ENCODE data around the gene MYO3B. TPM values are rescaled to one million over a fixed set of nuclear protein-coding genes. Genes with fewer than 3 reads are reported as not detected.
"Not testable (repeated sequence)": the region's sequence is repeated elsewhere in the genome, so short reads cannot be mapped to it uniquely, and the experiment has no call there.

MYO3B gene
- total RNA-seq, 1 donor: 0.21 TPM

- no peaks in the 10 kb centered on the region for H3K4me1 ChIP-seq (ENCODE audit: insufficient read depth, low read length)
These were observed 432.7 kb downstream of the MYO3B start for GRCh38 chr2:170610615-170611014.

GRCh38 chr2:170618948-170619347 lies 441.0 kb downstream of the MYO3B start:
- H3K9me3 ChIP-seq (ENCODE audit: low read depth, low read length); H3K4me3 ChIP-seq (ENCODE audit: low read length); H3K4me1 ChIP-seq (ENCODE audit: insufficient read depth, low read length); H3K27me3 ChIP-seq (ENCODE audit: insufficient read depth, low read length): not testable (repeated sequence)

More at GRCh38 chr2:170610615-170611014, 432.7 kb downstream of the MYO3B start:
- Histone ChIP-seq H3K4me3 (ENCODE audit: low read length) (no peak overlapping the region), H3K9me3 (ENCODE audit: low read depth, low read length) (no peaks in the 10 kb centered on the region), H3K27me3 (ENCODE audit: insufficient read depth, low read length) (no peaks in the 10 kb centered on the region)

GRCh38 chr2:170635094-170635493 lies 457.1 kb downstream of the MYO3B start:
- not testable (repeated sequence) for H3K27me3 ChIP-seq (ENCODE audit: insufficient read depth, low read length); H3K4me1 ChIP-seq (ENCODE audit: insufficient read depth, low read length); H3K9me3 ChIP-seq (ENCODE audit: low read depth, low read length); H3K4me3 ChIP-seq (ENCODE audit: low read length)

- H3K27me3 ChIP-seq (ENCODE audit: insufficient read depth, low read length): no peaks in the 10 kb centered on the region
- H3K9me3 ChIP-seq (ENCODE audit: low read depth, low read length): no peaks in the 10 kb centered on the region
- no peak overlapping the region for H3K4me3 ChIP-seq (ENCODE audit: low read length)
- H3K4me1 ChIP-seq (ENCODE audit: insufficient read depth, low read length): no peaks in the 10 kb centered on the region
These were observed 461.7 kb downstream of the MYO3B start for GRCh38 chr2:170639635-170640034.

DNA sequence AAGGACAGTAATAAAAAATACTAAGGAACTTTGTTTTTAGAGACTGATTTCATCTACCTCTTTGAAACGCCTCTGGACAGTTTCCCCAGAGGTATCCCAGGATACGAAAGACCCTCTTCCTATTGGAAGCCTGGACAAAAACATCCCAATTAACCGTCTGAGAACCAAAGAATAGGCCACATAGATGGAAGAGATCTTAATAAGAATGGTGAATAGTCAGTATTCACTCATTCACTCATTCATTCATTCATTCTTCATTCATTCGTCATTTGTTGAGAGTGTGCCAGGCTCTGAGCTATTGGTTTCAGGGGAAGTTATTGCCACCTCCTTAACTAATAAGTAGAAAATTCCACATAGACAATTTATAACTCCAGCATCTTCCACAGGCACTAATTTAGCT lies 464.0 kb downstream of the MYO3B start:
- Histone ChIP-seq H3K4me1 (ENCODE audit: insufficient read depth, low read length) (no peaks in the 10 kb centered on the region), H3K4me3 (ENCODE audit: low read length) (no peak overlapping the region), H3K9me3 (ENCODE audit: low read depth, low read length) (no peaks in the 10 kb centered on the region), H3K27me3 (ENCODE audit: insufficient read depth, low read length) (no peaks in the 10 kb centered on the region)

- Histone ChIP-seq H3K4me3 (ENCODE audit: low read length) (no peak overlapping the region), H3K4me1 (ENCODE audit: insufficient read depth, low read length) (no peaks in the 10 kb centered on the region), H3K27me3 (ENCODE audit: insufficient read depth, low read length) (no peaks in the 10 kb centered on the region), H3K9me3 (ENCODE audit: low read depth, low read length) (no peaks in the 10 kb centered on the region)
These were observed 465.4 kb downstream of the MYO3B start for GRCh38 chr2:170643346-170643745.

GRCh38 chr2:170647741-170648436 lies 469.9 kb downstream of the MYO3B start:
- Histone ChIP-seq H3K9me3 (ENCODE audit: low read depth, low read length) (no peaks in the 10 kb centered on the region), H3K4me1 (ENCODE audit: insufficient read depth, low read length) (no peaks in the 10 kb centered on the region), H3K27me3 (ENCODE audit: insufficient read depth, low read length) (no peaks in the 10 kb centered on the region), H3K4me3 (ENCODE audit: low read length) (no peak overlapping the region)

GRCh38 chr2:170651624-170652325 lies 473.8 kb downstream of the MYO3B start:
- no peaks in the 10 kb centered on the region for H3K27me3 ChIP-seq (ENCODE audit: insufficient read depth, low read length)
- no peak overlapping the region for H3K4me3 ChIP-seq (ENCODE audit: low read length)
- no peaks in the 10 kb centered on the region for H3K4me1 ChIP-seq (ENCODE audit: insufficient read depth, low read length)
- H3K9me3 ChIP-seq (ENCODE audit: low read depth, low read length): no peaks in the 10 kb centered on the region

DNA sequence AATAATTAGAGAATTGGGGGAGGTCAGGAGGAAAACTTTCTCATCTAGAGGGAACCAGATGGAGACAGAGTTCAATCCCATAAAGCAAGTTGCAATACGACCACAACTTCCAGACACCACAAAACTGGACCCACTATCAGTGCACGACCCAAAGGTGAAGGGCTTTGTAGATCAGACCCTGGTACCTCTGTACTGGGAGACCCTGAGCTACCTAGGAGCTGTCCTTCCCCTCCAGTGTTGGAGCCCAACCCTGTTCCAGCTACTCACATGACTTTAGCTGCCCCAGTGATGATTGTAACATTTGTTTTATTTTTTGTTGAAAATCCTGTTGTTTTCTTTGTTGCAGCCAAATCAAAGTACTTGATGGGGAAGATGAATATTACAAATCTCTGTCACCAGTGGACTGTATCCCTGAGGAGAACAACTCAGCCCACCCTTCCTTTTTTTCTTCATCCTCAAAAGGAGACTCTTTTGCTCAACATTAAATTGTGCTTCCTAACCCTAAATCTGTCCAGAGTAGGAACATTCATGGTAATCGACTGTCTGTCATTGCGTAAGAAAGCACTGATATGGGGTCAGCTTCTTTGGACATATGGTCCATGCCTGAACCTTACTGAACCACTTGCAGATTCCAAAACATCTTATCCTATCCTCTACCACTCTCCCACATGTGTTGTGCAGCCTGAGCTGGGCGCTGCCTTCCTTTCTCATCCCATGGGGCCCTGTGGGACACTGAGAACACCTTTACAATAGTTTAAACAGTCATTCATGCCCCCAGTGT lies 474.9 kb downstream of the MYO3B start:
- Histone ChIP-seq H3K4me1 (ENCODE audit: insufficient read depth, low read length) (no peaks in the 10 kb centered on the region), H3K9me3 (ENCODE audit: low read depth, low read length) (no peaks in the 10 kb centered on the region)

GRCh38 chr2:170656669-170657068 lies 478.7 kb downstream of the MYO3B start:
- Histone ChIP-seq H3K4me1 (ENCODE audit: insufficient read depth, low read length) (no peaks in the 10 kb centered on the region), H3K9me3 (ENCODE audit: low read depth, low read length) (no peaks in the 10 kb centered on the region), H3K27me3 (ENCODE audit: insufficient read depth, low read length) (no peaks in the 10 kb centered on the region), H3K4me3 (ENCODE audit: low read length) (no peak overlapping the region)

More for the DNA sequence above, 474.9 kb downstream of the MYO3B start:
- Histone ChIP-seq H3K27me3 (ENCODE audit: insufficient read depth, low read length) (no peaks in the 10 kb centered on the region), H3K4me3 (ENCODE audit: low read length) (no peak overlapping the region)

DNA sequence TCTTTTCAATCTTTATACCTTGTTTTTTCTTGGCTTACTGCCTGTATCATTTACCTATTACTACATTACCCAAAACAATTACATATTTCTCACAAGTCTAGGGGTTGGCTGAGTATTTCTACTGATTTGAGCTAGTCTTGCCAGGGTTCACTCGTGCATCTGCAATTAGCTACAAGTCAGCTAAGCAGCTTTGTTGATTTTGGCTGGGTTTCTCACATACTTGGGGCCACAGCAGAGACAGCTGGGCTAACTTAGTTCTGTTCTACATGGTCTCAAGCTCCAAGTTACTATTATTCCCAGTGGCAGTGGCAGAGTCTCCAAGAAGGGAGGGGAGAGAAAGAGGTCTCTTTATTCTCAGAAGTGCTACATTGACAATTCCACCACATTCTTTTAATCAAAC lies 482.5 kb downstream of the MYO3B start:
- Histone ChIP-seq H3K4me1 (ENCODE audit: insufficient read depth, low read length) (no peaks in the 10 kb centered on the region), H3K4me3 (ENCODE audit: low read length) (no peak overlapping the region), H3K9me3 (ENCODE audit: low read depth, low read length) (no peaks in the 10 kb centered on the region), H3K27me3 (ENCODE audit: insufficient read depth, low read length) (no peaks in the 10 kb centered on the region)

DNA sequence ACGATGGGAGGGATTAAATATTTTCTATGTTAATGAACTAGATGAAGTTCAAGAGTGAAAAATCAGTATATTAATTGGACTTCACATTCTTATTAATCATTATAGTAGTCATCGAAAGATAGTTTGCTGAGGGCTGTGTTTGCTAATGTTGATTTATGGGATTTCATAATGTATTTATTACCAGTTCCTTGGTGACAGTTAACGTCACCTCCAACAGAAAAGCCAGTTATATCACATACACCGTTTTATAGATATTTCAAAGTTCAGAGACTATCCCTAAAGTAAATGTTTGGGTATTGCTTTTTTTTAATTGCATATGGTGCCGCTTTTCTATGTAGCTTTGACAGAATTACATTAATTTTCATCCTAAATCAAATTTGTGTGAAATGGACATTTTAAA lies 487.8 kb downstream of the MYO3B start:
- no peaks in the 10 kb centered on the region for H3K4me1 ChIP-seq (ENCODE audit: insufficient read depth, low read length)

GRCh38 chr2:170669909-170670308 lies 492.0 kb downstream of the MYO3B start:
- Histone ChIP-seq H3K27me3 (ENCODE audit: insufficient read depth, low read length) (no peaks in the 10 kb centered on the region), H3K9me3 (ENCODE audit: low read depth, low read length) (no peaks in the 10 kb centered on the region), H3K4me3 (ENCODE audit: low read length) (no peak overlapping the region), H3K4me1 (ENCODE audit: insufficient read depth, low read length) (no peaks in the 10 kb centered on the region)

More for the DNA sequence above, 487.8 kb downstream of the MYO3B start:
- Histone ChIP-seq H3K4me3 (ENCODE audit: low read length) (no peak overlapping the region), H3K9me3 (ENCODE audit: low read depth, low read length) (no peaks in the 10 kb centered on the region), H3K27me3 (ENCODE audit: insufficient read depth, low read length) (no peaks in the 10 kb centered on the region)

- Histone ChIP-seq H3K4me1 (ENCODE audit: insufficient read depth, low read length) (no peaks in the 10 kb centered on the region), H3K27me3 (ENCODE audit: insufficient read depth, low read length) (no peaks in the 10 kb centered on the region), H3K4me3 (ENCODE audit: low read length) (no peak overlapping the region), H3K9me3 (ENCODE audit: low read depth, low read length) (no peaks in the 10 kb centered on the region)
These were observed 492.7 kb downstream of the MYO3B start for GRCh38 chr2:170670651-170671050.

DNA sequence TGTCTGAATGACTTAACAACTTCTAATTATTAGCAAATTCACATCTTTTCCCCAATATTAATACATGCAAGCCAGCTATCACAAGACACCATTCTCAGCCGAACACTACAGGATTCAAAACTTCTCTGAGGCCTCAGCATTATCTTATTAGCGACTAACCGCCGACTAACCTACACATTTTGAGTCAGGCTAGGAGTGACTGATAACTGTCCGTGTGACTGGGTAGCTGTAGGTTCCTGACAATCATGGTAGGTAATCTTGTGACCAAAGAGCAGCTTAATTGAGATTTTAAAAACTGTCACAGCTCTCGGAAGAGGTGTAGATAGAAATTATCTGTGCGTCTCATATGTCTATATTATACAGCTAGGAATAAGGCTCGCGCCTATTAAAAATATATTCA lies 493.1 kb downstream of the MYO3B start:
- H3K9me3 ChIP-seq (ENCODE audit: low read depth, low read length): no peaks in the 10 kb centered on the region
- H3K4me3 ChIP-seq (ENCODE audit: low read length): no peak overlapping the region
- H3K4me1 ChIP-seq (ENCODE audit: insufficient read depth, low read length): no peaks in the 10 kb centered on the region
- H3K27me3 ChIP-seq (ENCODE audit: insufficient read depth, low read length): no peaks in the 10 kb centered on the region
